Endodermal cell (in vitro differentiated cells): ENCODE measurements around the gene RNF10. TPM values are rescaled to one million over a fixed set of nuclear protein-coding genes. Genes with fewer than 3 reads are reported as not detected.
"Not testable (repeated sequence)": the region's sequence is repeated elsewhere in the genome, so short reads cannot be mapped to it uniquely, and the experiment has no call there.

Experiments used
- DNase-seq: peaks from one replicate; pipeline ENCODE4 v3.0.0-alpha.2; 2017
- H3K27ac ChIP-seq: 2 replicates; pipeline ENCODE4 v1.5.1; 2013; ENCODE audit warnings: mild to moderate bottlenecking, low read depth, low read length, moderate library complexity
- H3K27me3 ChIP-seq: 2 replicates; pipeline ENCODE4 v1.6.1; 2013; ENCODE audit warnings: mild to moderate bottlenecking, low read length, moderate library complexity; ENCODE audit not compliant: insufficient read depth, control insufficient read depth, poor library complexity, severe bottlenecking
- H3K36me3 ChIP-seq: 2 replicates; pipeline ENCODE4 v1.7.0; 2013; ENCODE audit warnings: mild to moderate bottlenecking, low read length, moderate library complexity; ENCODE audit not compliant: control insufficient read depth, insufficient read depth
- H3K4me1 ChIP-seq: one replicate; pipeline ENCODE4 v1.7.0; 2013; ENCODE audit warnings: low read length; ENCODE audit not compliant: control insufficient read depth, insufficient read depth
- H3K4me3 ChIP-seq: 2 replicates; pipeline ENCODE4 v1.5.1; 2013; ENCODE audit warnings: mild to moderate bottlenecking, low read length, moderate library complexity
- H3K9ac ChIP-seq: 2 replicates; pipeline ENCODE4 v1.6.1; 2013; ENCODE audit warnings: mild to moderate bottlenecking, low read length, moderate library complexity; ENCODE audit not compliant: poor library complexity, severe bottlenecking; ENCODE audit errors: extremely low read depth
- H3K9me3 ChIP-seq: 2 replicates; pipeline ENCODE4 v1.6.1; 2013; ENCODE audit warnings: mild to moderate bottlenecking, low read length, moderate library complexity; ENCODE audit not compliant: control insufficient read depth
- H3K27ac Mint-ChIP-seq: 2 replicates; pipeline ENCODE4 v1.8.0; 2020; ENCODE audit warnings: mixed read lengths
- H3K27me3 Mint-ChIP-seq: 2 replicates; pipeline ENCODE4 v1.8.0; 2021; ENCODE audit warnings: mild to moderate bottlenecking, mixed read lengths; ENCODE audit not compliant: insufficient read depth
- H3K36me3 Mint-ChIP-seq: 2 replicates; pipeline ENCODE4 v1.8.0; 2020; ENCODE audit warnings: low read depth, mixed read lengths
- H3K4me1 Mint-ChIP-seq: 2 replicates; pipeline ENCODE4 v1.8.0; 2020; ENCODE audit warnings: mixed read lengths
- H3K4me3 Mint-ChIP-seq: 2 replicates; pipeline ENCODE4 v1.8.0; 2020; ENCODE audit warnings: mild to moderate bottlenecking, moderate library complexity, mixed read lengths
- H3K9me3 Mint-ChIP-seq: 2 replicates; pipeline ENCODE4 v1.8.0; 2020; ENCODE audit warnings: mild to moderate bottlenecking, mixed read lengths
- CTCF ChIP-seq: fragments of 200-600 bp; sonication (generic); conservative IDR thresholded peaks from 2 replicates; pipeline ENCODE4 v1.5.0; 2021; ENCODE audit warnings: antibody characterized with exemption, mild to moderate bottlenecking
- WGBS, 2 experiments: methylation state at CpG; one replicate each; pipeline versions ENCODE4 v1.1.5 to v1.1.7; 2013; ENCODE audit warnings: missing lambda C conversion rate in 2 of 2, mixed read lengths in 1 of 2; ENCODE audit not compliant: insufficient coverage in 1 of 2, insufficient read length in 1 of 2; 5-methylcytosine and 5-hydroxymethylcytosine counted together
- total RNA-seq, 2 donors: library from RNA; stranded (reverse); fragmentation: NEBNext Ultra II Directional in 1 of 2; extraction: Animal tissue kit (Norgen Biotek cat#: 25700) in 1 of 2; gene quantifications; 2 replicates in 1 of 2; 3 replicates in 1 of 2; pipeline ENCODE4 v1.2.1, GENCODE V29; 2021

Gene RNF10
- total RNA-seq, 2 donors from 2014 or later, result 167 to 182 TPM

- WGBS, 2 experiments, result 1 to 3% methylated on average over 22 to 38 of the region's 38 CpGs
- H3K4me1 Mint-ChIP-seq, result peaks cover 12% of the 10 kb centered on the region
- Histone ChIP-seq H3K36me3 (peaks cover 5% of the 10 kb centered on the region), H3K9ac (peak within 1 kb of the TSS; percentile 92), H3K4me3 (peak within 1 kb of the TSS; percentile 97), H3K4me1 (peaks cover 8% of the 10 kb centered on the region), H3K27me3 (no peaks in the 10 kb centered on the region), H3K9me3 (no peaks in the 10 kb centered on the region), H3K27ac (peak within 1 kb of the TSS; percentile 89)
- TF ChIP-seq CTCF, result no peak
- peaks cover under 1% of the 10 kb centered on the region for H3K9me3 Mint-ChIP-seq
- peak; percentile 98 for DNase-seq
- peak within 1 kb of the TSS; percentile 100 for H3K27ac Mint-ChIP-seq
- peak within 1 kb of the TSS; percentile 99 for H3K4me3 Mint-ChIP-seq
- H3K27me3 Mint-ChIP-seq, result no peaks in the 10 kb centered on the region
- peaks cover 8% of the 10 kb centered on the region for H3K36me3 Mint-ChIP-seq
Observed at GRCh38 chr12:120528861-120529525, 5.2 kb upstream of the RNF10 start, which contains the start of gene COQ5. TSS of gene COQ5 (minus strand) at chr12:120529158. CDS start at chr12:120529141, 17 bp downstream.

- H3K27me3 ChIP-seq, result no peaks in the 10 kb centered on the region
- peak; percentile 77 for DNase-seq
- H3K4me3 ChIP-seq, result peak overlapping the region; percentile 97
- Mint-ChIP-seq H3K27me3 (no peaks in the 10 kb centered on the region), H3K4me1 (peaks cover 12% of the 10 kb centered on the region), H3K36me3 (peaks cover 5% of the 10 kb centered on the region), H3K9me3 (peaks cover 1% of the 10 kb centered on the region), H3K27ac (peak overlapping the region; percentile 100), H3K4me3 (peak overlapping the region; percentile 99)
- peaks cover 4% of the 10 kb centered on the region for H3K36me3 ChIP-seq
- no peaks in the 10 kb centered on the region for H3K9me3 ChIP-seq
- peaks cover 8% of the 10 kb centered on the region for H3K4me1 ChIP-seq
- peak overlapping the region; percentile 92 for H3K9ac ChIP-seq
- H3K27ac ChIP-seq, result peak overlapping the region; percentile 89
- WGBS, 2 experiments, result 70% methylated on average over 14 to 19 of the region's 19 CpGs
- TF ChIP-seq CTCF, result peak; percentile 40
Observed at GRCh38 chr12:120529641-120530417, 4.3 kb upstream of the RNF10 start.

GRCh38 chr12:120530418-120530761 is 3.8 kb upstream of the RNF10 start:
- not testable (repeated sequence) for H3K27ac Mint-ChIP-seq, H3K27me3 ChIP-seq, H3K9ac ChIP-seq, H3K27me3 Mint-ChIP-seq, H3K9me3 ChIP-seq, H3K9me3 Mint-ChIP-seq, DNase-seq, H3K4me3 Mint-ChIP-seq, H3K36me3 ChIP-seq, H3K4me3 ChIP-seq, H3K4me1 ChIP-seq, H3K36me3 Mint-ChIP-seq, H3K27ac ChIP-seq
- peaks cover 12% of the 10 kb centered on the region for H3K4me1 Mint-ChIP-seq
